ENCODE measurements around the gene RBM19. TPM values are rescaled to one million over a fixed set of nuclear protein-coding genes. Genes with fewer than 3 reads are reported as not detected.

RBM19 gene
- total RNA-seq, 2 donors from 2014 or later = 38.6 to 43.1 TPM

GRCh38 chr12:113835433-113835832 lies 130.7 kb downstream of the RBM19 start:
- TF ChIP-seq CTCF (conservative IDR thresholded peaks at IDR 0.05) = no peak
- Mint-ChIP-seq H3K4me3 (no peak overlapping the region), H3K27ac (peak overlapping the region; percentile 48), H3K4me1 (peaks cover 4% of the 10 kb centered on the region), H3K9me3 (no peaks in the 10 kb centered on the region), H3K27me3 (ENCODE audit: insufficient read depth) (no peaks in the 10 kb centered on the region), H3K36me3 (ENCODE audit: low read depth) (no peaks in the 10 kb centered on the region)
- H3K4me1 ChIP-seq (ENCODE audit: control insufficient read depth, insufficient read depth, low read length) = no peaks in the 10 kb centered on the region
- H3K36me3 ChIP-seq (ENCODE audit: control insufficient read depth, insufficient read depth, low read length) = no peaks in the 10 kb centered on the region
- DNase-seq = no peak
- no peaks in the 10 kb centered on the region for H3K27me3 ChIP-seq (ENCODE audit: control insufficient read depth, insufficient read depth, low read length, poor library complexity, severe bottlenecking)
- no peak overlapping the region for H3K9ac ChIP-seq (ENCODE audit: extremely low read depth, low read length, poor library complexity, severe bottlenecking)
- no peaks in the 10 kb centered on the region for H3K9me3 ChIP-seq (ENCODE audit: control insufficient read depth, low read length)
- peak overlapping the region; percentile 57 for H3K27ac ChIP-seq (ENCODE audit: low read depth, low read length)
- WGBS, 2 experiments (ENCODE audit: insufficient coverage in 1 of 2, insufficient read length in 1 of 2) = 90 to 96% methylated on average over 14 to 16 of the region's 16 CpGs
- H3K4me3 ChIP-seq (ENCODE audit: low read length) = no peak overlapping the region

DNA sequence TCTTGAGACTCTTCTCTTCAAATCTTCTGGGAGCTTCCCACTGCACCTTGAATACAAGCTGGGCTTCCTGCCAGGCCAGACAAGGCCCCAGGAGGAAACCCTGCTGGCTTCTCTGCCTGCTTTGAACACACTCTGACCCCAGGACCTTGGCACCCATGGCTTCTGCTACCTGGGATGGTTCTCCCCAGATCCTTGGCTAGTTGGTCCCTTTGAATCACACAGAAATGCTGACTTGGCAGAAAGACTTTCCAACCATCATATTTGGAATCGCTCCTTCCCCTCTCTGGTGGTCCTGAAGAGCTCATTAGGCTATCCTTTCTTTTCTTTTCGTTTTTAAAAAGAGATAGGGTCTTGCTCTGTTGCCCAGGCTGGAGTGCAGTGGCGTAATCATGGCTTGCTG lies 132.7 kb downstream of the RBM19 start:
- Histone ChIP-seq H3K4me3 (ENCODE audit: low read length) (no peak overlapping the region), H3K9me3 (ENCODE audit: control insufficient read depth, low read length) (no peaks in the 10 kb centered on the region), H3K27me3 (ENCODE audit: control insufficient read depth, insufficient read depth, low read length, poor library complexity, severe bottlenecking) (no peaks in the 10 kb centered on the region), H3K9ac (ENCODE audit: extremely low read depth, low read length, poor library complexity, severe bottlenecking) (no peak overlapping the region), H3K27ac (ENCODE audit: low read depth, low read length) (no peak overlapping the region), H3K36me3 (ENCODE audit: control insufficient read depth, insufficient read depth, low read length) (no peaks in the 10 kb centered on the region), H3K4me1 (ENCODE audit: control insufficient read depth, insufficient read depth, low read length) (no peaks in the 10 kb centered on the region)
- no peaks in the 10 kb centered on the region for H3K27me3 Mint-ChIP-seq (ENCODE audit: insufficient read depth)
- H3K36me3 Mint-ChIP-seq (ENCODE audit: low read depth) = no peaks in the 10 kb centered on the region
- whole genome bisulfite sequencing, 2 experiments (ENCODE audit: insufficient coverage in 1 of 2, insufficient read length in 1 of 2) = 91 to 93% methylated on average over 3 of the region's 3 CpGs
- DNase-seq = no peak
- no peak overlapping the region for H3K4me3 Mint-ChIP-seq
- TF ChIP-seq CTCF (conservative IDR thresholded peaks at IDR 0.05) = no peak
- no peak overlapping the region for H3K27ac Mint-ChIP-seq
- no peaks in the 10 kb centered on the region for H3K9me3 Mint-ChIP-seq
- peaks cover 4% of the 10 kb centered on the region for H3K4me1 Mint-ChIP-seq

- WGBS, 2 experiments (ENCODE audit: insufficient coverage in 1 of 2, insufficient read length in 1 of 2) = 83 to 92% methylated on average over 7 to 20 of the region's 20 CpGs
- Mint-ChIP-seq H3K27me3 (ENCODE audit: insufficient read depth) (no peaks in the 10 kb centered on the region), H3K36me3 (ENCODE audit: low read depth) (no peaks in the 10 kb centered on the region), H3K4me3 (no peak overlapping the region), H3K4me1 (peaks cover 13% of the 10 kb centered on the region), H3K9me3 (no peaks in the 10 kb centered on the region), H3K27ac (peak overlapping the region; percentile 18)
- Histone ChIP-seq H3K4me1 (ENCODE audit: control insufficient read depth, insufficient read depth, low read length) (no peaks in the 10 kb centered on the region), H3K9me3 (ENCODE audit: control insufficient read depth, low read length) (no peaks in the 10 kb centered on the region), H3K27me3 (ENCODE audit: control insufficient read depth, insufficient read depth, low read length, poor library complexity, severe bottlenecking) (no peaks in the 10 kb centered on the region), H3K9ac (ENCODE audit: extremely low read depth, low read length, poor library complexity, severe bottlenecking) (no peak overlapping the region), H3K27ac (ENCODE audit: low read depth, low read length) (peak overlapping the region; percentile 11), H3K36me3 (ENCODE audit: control insufficient read depth, insufficient read depth, low read length) (no peaks in the 10 kb centered on the region), H3K4me3 (ENCODE audit: low read length) (no peak overlapping the region)
- no peak for TF ChIP-seq CTCF (conservative IDR thresholded peaks at IDR 0.05)
- no peak for DNase-seq
Measured at GRCh38 chr12:113831476-113831875, 134.6 kb downstream of the RBM19 start.
